IMR-90 (cell line): ENCODE measurements around the gene TNS3. TPM values are rescaled to one million over a fixed set of nuclear protein-coding genes. Genes with fewer than 3 reads are reported as not detected.

Experiments used
- ATAC-seq: fragments of 200-7000 bp; cut with Tn5 transposase; 2 replicates; pipeline ENCODE4 v1.9.1; 2020; ENCODE audit warnings: low read depth, mild to moderate bottlenecking, moderate library complexity
- BruUV-seq: library from RNA; stranded (reverse); fragments of 400-500 nt; replicated peaks from 2 replicates; lab custom pipeline; 2021; lab: Mats Ljungman, UMichigan
- CTCF ChIA-PET: fragments of 300-600 bp; formaldehyde crosslinking; extraction: SDS; loops from one replicate; lab custom pipeline; 2021; ENCODE audit warnings: antibody characterized with exemption; lab: Yijun Ruan, JAX
- POLR2A ChIA-PET: fragments of 300-600 bp; sonication (Branson Sonifier 250); formaldehyde crosslinking; loops from one replicate; lab custom pipeline; 2022; ENCODE audit warnings: antibody characterized with exemption; ENCODE audit not compliant: unreplicated experiment; lab: Charles Lee
- DNase-seq: peaks from one replicate; pipeline ENCODE4 v3.0.0; 2013
- H2AFZ ChIP-seq: replicated peaks from 2 replicates; pipeline ENCODE3; 2013; ENCODE audit warnings: low read length, mild to moderate bottlenecking; ENCODE audit not compliant: poor library complexity
- H2AK5ac ChIP-seq: 2 replicates; pipeline ENCODE4 v1.6.1; 2013; ENCODE audit warnings: low read depth, low read length, inconsistent platforms
- H2AK9ac ChIP-seq: replicated peaks from 2 replicates; pipeline ENCODE3; 2013; ENCODE audit warnings: mild to moderate bottlenecking, low read depth, low read length, moderate library complexity; ENCODE audit not compliant: poor library complexity
- H2BK120ac ChIP-seq: 2 replicates; pipeline ENCODE4 v1.6.1; 2013; ENCODE audit warnings: low read depth, low read length, inconsistent platforms
- H2BK15ac ChIP-seq: 3 replicates; pipeline ENCODE4 v1.6.1; 2013; ENCODE audit warnings: low read depth, low read length, inconsistent platforms
- H2BK20ac ChIP-seq: 2 replicates; pipeline ENCODE4 v1.6.1; 2013; ENCODE audit warnings: low read depth, mild to moderate bottlenecking, inconsistent platforms, low read length, moderate library complexity
- H2BK5ac ChIP-seq: 2 replicates; pipeline ENCODE4 v1.6.1; 2013; ENCODE audit warnings: mild to moderate bottlenecking, low read depth, low read length, inconsistent platforms; ENCODE audit not compliant: poor library complexity, severe bottlenecking
- H3K14ac ChIP-seq: replicated peaks from 2 replicates; pipeline ENCODE4 v1.6.1; 2013; ENCODE audit warnings: low read depth, low read length, inconsistent platforms
- H3K18ac ChIP-seq: 2 replicates; pipeline ENCODE4 v1.6.1; 2013; ENCODE audit warnings: low read depth, low read length, control low read depth
- H3K23ac ChIP-seq: 2 replicates; pipeline ENCODE4 v1.6.1; 2013; ENCODE audit warnings: low read depth, low read length, inconsistent platforms
- H3K27ac ChIP-seq: 2 replicates; pipeline ENCODE4 v1.5.1; 2013; ENCODE audit warnings: mild to moderate bottlenecking, control low read depth, low read length; ENCODE audit not compliant: insufficient read depth
- H3K27me3 ChIP-seq: 2 replicates; pipeline ENCODE4 v1.6.1; 2013; ENCODE audit warnings: low read length; ENCODE audit not compliant: control insufficient read depth, insufficient read depth
- H3K36me3 ChIP-seq: 2 replicates; pipeline ENCODE4 v1.6.1; 2013; ENCODE audit warnings: low read length, mixed read lengths; ENCODE audit not compliant: control insufficient read depth, insufficient read depth
- H3K4ac ChIP-seq: 2 replicates; pipeline ENCODE4 v1.6.1; 2013; ENCODE audit warnings: low read depth, low read length, inconsistent platforms
- H3K4me1 ChIP-seq: 2 replicates; pipeline ENCODE4 v1.6.1; 2013; ENCODE audit warnings: low read length, mixed read lengths; ENCODE audit not compliant: control insufficient read depth, insufficient read depth
- H3K4me2 ChIP-seq: 2 replicates; pipeline ENCODE4 v1.6.1; 2013; ENCODE audit warnings: low read depth, mild to moderate bottlenecking, control low read depth, low read length, moderate library complexity
- H3K4me3 ChIP-seq: 2 replicates; pipeline ENCODE4 v1.5.1; 2013; ENCODE audit warnings: low read depth, mild to moderate bottlenecking, control low read depth, low read length, moderate library complexity; ENCODE audit not compliant: insufficient read depth
- H3K56ac ChIP-seq: 2 replicates; pipeline ENCODE4 v1.6.1; 2013; ENCODE audit warnings: low read length, inconsistent platforms; ENCODE audit not compliant: insufficient read depth; ENCODE audit errors: extremely low read depth
- H3K79me1 ChIP-seq, 2 experiments: 2 replicates each; pipeline ENCODE4 v1.6.1; 2013; ENCODE audit warnings: low read length in 2 of 2, inconsistent platforms in 1 of 2, low read depth in 1 of 2
- H3K9ac ChIP-seq: 2 replicates; pipeline ENCODE4 v1.6.1; 2013; ENCODE audit warnings: low read depth, low read length, control low read depth
- H3K9me1 ChIP-seq: 2 replicates; pipeline ENCODE4 v1.6.1; 2013; ENCODE audit warnings: low read length, inconsistent platforms; ENCODE audit not compliant: insufficient read depth
- H3K9me3 ChIP-seq: 2 replicates; pipeline ENCODE4 v1.6.1; 2013; ENCODE audit warnings: low read length; ENCODE audit not compliant: control insufficient read depth, insufficient read depth
- H4K20me1 ChIP-seq: 2 replicates; pipeline ENCODE4 v1.6.1; 2013; ENCODE audit warnings: low read length, inconsistent platforms; ENCODE audit not compliant: insufficient read depth
- H4K5ac ChIP-seq: 2 replicates; pipeline ENCODE4 v1.6.1; 2013; ENCODE audit warnings: mild to moderate bottlenecking, low read depth, low read length, control low read depth
- H4K8ac ChIP-seq, 2 experiments: 2 replicates each; pipeline ENCODE4 v1.6.1; 2013; ENCODE audit warnings: low read depth in 2 of 2, low read length in 2 of 2, control low read depth in 1 of 2, inconsistent platforms in 1 of 2
- H4K91ac ChIP-seq: 2 replicates; pipeline ENCODE4 v1.6.1; 2013; ENCODE audit warnings: low read depth, low read length, inconsistent platforms; ENCODE audit not compliant: insufficient read depth
- CHD1 ChIP-seq: IDR thresholded peaks from 2 replicates; pipeline ENCODE4 v1.6.1; 2012; ENCODE audit warnings: low read depth, low read length, improper control_type of control experiment
- MAZ ChIP-seq: IDR thresholded peaks from 2 replicates; pipeline ENCODE4 v1.6.1; 2012; ENCODE audit warnings: low read depth, mild to moderate bottlenecking, low read length, improper control_type of control experiment, moderate library complexity, borderline replicate concordance
- MXI1 ChIP-seq: IDR thresholded peaks from 2 replicates; pipeline ENCODE4 v1.6.1; 2012; ENCODE audit warnings: low read depth, mild to moderate bottlenecking, low read length, moderate library complexity, borderline replicate concordance
- WGBS, 2 experiments: methylation state at CpG; one replicate each; pipeline versions ENCODE4 v1.1.5 to v1.1.7; 2013; ENCODE audit warnings: missing lambda C conversion rate in 2 of 2; ENCODE audit not compliant: insufficient read length in 1 of 2; ENCODE audit errors: extremely low coverage in 2 of 2; 5-methylcytosine and 5-hydroxymethylcytosine counted together
- dilution Hi-C: fragments of 300-500 bp; cut with HindIII; formaldehyde crosslinking; loops from one replicate; pipeline ENCODE4 v1.14.3; 2018; ENCODE audit warnings: low sequenced_read_pairs; ENCODE audit not compliant: unreplicated experiment
- in situ Hi-C: fragments of 300-500 bp; cut with MboI; formaldehyde crosslinking; loops from 3 replicates; pipeline ENCODE4 v1.14.3; 2019; ENCODE audit warnings: low sequenced_read_pairs, inconsistent platforms, mixed read lengths
- intact Hi-C: fragments of 100-400 bp; cut with micrococcal nuclease; formaldehyde crosslinking; loops from 2 replicates; pipeline ENCODE4 v1.10.0; 2022
- polyA plus RNA-seq, 3 experiments: library from polyadenylated mRNA; depleted of rRNA; stranded (reverse); fragments of >200 nt; gene quantifications; 2 replicates each; pipeline ENCODE4 v1.2.3, GENCODE V29; 2012; ENCODE audit warnings: low replicate concordance in 1 of 3
- total RNA-seq: library from RNA; depleted of rRNA; stranded (reverse); fragments of >200 nt; gene quantifications from 2 replicates; pipeline ENCODE4 v1.2.3, GENCODE V29; 2012

TNS3 gene
- total and polyA plus RNA-seq, 2 of the 4 experiments (the other 2 are of a cell fraction), result 64.3 to 79.2 TPM

GRCh38 chr7:47380325-47381133 is 201.4 kb downstream of the TNS3 start:
- H3K9ac ChIP-seq, result no peak overlapping the region
- in situ Hi-C loops, result no loop called here

More at GRCh38 chr7:47380325-47381133, 201.4 kb downstream of the TNS3 start:
- Histone ChIP-seq H3K4ac (peak overlapping the region; percentile 52), H4K20me1 (peaks cover 86% of the 10 kb centered on the region), H3K23ac (peak overlapping the region; percentile 67; the same call in 1 of the 2 replicates), H2AK9ac (peak overlapping the region; percentile 48), H3K18ac (no peak overlapping the region), H3K9me3 (no peaks in the 10 kb centered on the region), H2BK15ac (no peak overlapping the region), H3K14ac (peak overlapping the region; percentile 70), H3K27ac (peak overlapping the region; percentile 19; the same call in 1 of the 2 replicates), H2AK5ac (peak overlapping the region; percentile 13; the same call in 1 of the 2 replicates), H3K79me1 (peaks cover 17 to 91% of the 10 kb centered on the region in 2 experiments), H2BK5ac (peak overlapping the region; percentile 15), H3K9me1 (peaks cover 55% of the 10 kb centered on the region), H2BK120ac (peak overlapping the region; percentile 51), H3K4me1 (peaks cover 18% of the 10 kb centered on the region), H2AFZ (peak overlapping the region; percentile 79), H3K27me3 (no peaks in the 10 kb centered on the region), H4K91ac (peak overlapping the region; percentile 8; the same call in 1 of the 2 replicates), H3K4me2 (peak overlapping the region; percentile 34; the same call in 1 of the 2 replicates), H3K56ac (no peak overlapping the region), H2BK20ac (peak overlapping the region; percentile 38; the same call in 1 of the 2 replicates), H4K8ac (peak overlapping the region in 1 of 2 experiments; percentile 4; a peak in 1 of 4 replicates), H3K4me3 (no peak overlapping the region), H3K36me3 (peaks cover 27% of the 10 kb centered on the region), H4K5ac (no peak overlapping the region)
- peak; percentile 73 for DNase-seq
- dilution Hi-C loops (no loop called here), intact Hi-C loops (no loop called here)
- no TSS peak for BruUV-seq
- WGBS, 2 experiments, result 22% methylated on average over 7 of the region's 15 CpGs; no CpG with 5 or more reads in 1 of the 2 experiments
- ATAC-seq, result peak; percentile 63
- ChIA-PET POLR2A (no interaction called here), CTCF (interaction anchor here (0.9 kb wide), 1 partner anchor 114 kb away, joined by 6 read pairs; no protein-coding TSS in a partner anchor)
- TF ChIP-seq MAZ, result peak; percentile 3; the same call in 1 of the 2 replicates
- TF ChIP-seq CHD1, result no peak
- peak; percentile 26; the same call in 1 of the 2 replicates for TF ChIP-seq MXI1
